ENCODE measurements around the gene ZFP30. TPM values are rescaled to one million over a fixed set of nuclear protein-coding genes. Genes with fewer than 3 reads are reported as not detected.

The ZFP30 gene
- total and polyA plus RNA-seq, 2 donors (not counting 1 experiment from before 2014, with no cell fraction given), result 3.2 to 27.0 TPM

DNA sequence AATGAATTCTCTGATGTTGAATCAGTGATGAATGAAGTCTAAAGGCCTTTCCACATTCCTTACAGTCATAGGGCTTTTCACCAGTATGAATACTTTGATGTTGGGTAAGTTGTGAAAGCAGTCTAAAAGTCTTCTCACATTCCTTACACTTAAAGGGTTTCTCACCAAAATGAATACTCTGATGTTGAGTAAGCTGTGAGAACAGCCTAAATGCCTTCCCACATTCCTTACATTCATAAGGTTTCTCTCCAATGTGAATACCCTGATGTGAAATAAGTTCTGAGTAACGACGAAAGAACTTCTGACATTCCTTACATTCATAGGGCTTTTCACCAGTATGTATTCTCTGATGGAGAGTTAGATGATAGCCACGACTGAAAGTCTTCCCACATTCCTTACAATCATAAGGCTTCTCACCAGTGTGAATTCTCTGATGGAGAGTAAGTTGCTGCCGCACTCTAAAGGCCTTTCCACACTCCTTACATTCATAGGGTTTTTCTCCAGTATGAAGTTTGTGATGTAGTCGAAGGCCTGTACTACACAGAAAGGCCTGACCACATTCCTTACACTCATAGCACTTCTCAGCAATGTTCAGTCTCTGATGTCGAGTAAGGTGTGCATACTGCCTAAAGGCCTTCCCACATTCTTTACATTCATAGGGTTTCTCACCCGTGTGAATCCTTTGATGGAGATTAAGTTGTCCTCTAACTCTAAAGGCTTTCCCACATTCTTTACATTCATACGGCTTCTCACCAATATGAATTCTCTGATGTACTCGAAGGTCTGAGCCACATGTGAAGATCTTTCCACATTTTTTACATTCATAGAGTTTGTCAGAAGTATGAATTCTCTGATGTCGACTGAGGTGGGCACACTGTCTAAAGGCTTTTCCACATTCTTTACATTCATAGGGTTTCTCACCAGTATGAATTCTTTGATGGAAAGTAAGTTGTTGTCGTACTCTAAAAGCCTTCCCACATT lies 19.9 kb downstream of the ZFP30 start:
- H3K27me3 ChIP-seq (replicated peaks in 1 of 4; ENCODE audit: control extremely low read depth in 1 of 4, control insufficient read depth in 3 of 4, insufficient read depth in 4 of 4, low read length in 3 of 4), result no peaks in the 10 kb centered on the region
- Mint-ChIP-seq H3K4me1 (no peaks in the 10 kb centered on the region), H3K9me3 (ENCODE audit: insufficient read depth) (peaks cover 20% of the 10 kb centered on the region), H3K27me3 (no peaks in the 10 kb centered on the region), H3K4me3 (no peak overlapping the region), H3K27ac (no peak overlapping the region)
- H3K36me3 ChIP-seq (replicated peaks in 1 of 2; ENCODE audit: control extremely low read depth in 1 of 2, control insufficient read depth in 1 of 2, extremely low read depth in 1 of 2, insufficient read depth in 2 of 2, low read length in 1 of 2), result peaks cover 10 to 16% of the 10 kb centered on the region in 2 experiments
- H3K4me2 ChIP-seq (replicated peaks; ENCODE audit: low read depth, low read length, poor library complexity, severe bottlenecking), result no peak overlapping the region
- intact Hi-C loops (cut with micrococcal nuclease), result no loop called here
- WGBS (ENCODE audit: insufficient coverage), result 100% methylated on average over 1 of the region's 11 CpGs
- no peak overlapping the region for H2AFZ ChIP-seq (ENCODE audit: insufficient read depth, low read depth, low read length, poor library complexity, severe bottlenecking)
- no peaks in the 10 kb centered on the region for H4K20me1 ChIP-seq (ENCODE audit: control insufficient read depth, insufficient read depth, low read length, poor library complexity, severe bottlenecking)
- CTCF ChIA-PET, result no interaction called here
- no peak overlapping the region for H3K27ac ChIP-seq (ENCODE audit: low read length in 2 of 2)
- H3K4me1 ChIP-seq (ENCODE audit: control insufficient read depth in 2 of 2, insufficient read depth in 2 of 2, low read length in 2 of 2), result no peaks in the 10 kb centered on the region
- no peaks in the 10 kb centered on the region for H3K79me2 ChIP-seq (ENCODE audit: control insufficient read depth, insufficient read depth, low read length)
- H3K4me3 ChIP-seq (ENCODE audit: control extremely low read depth in 1 of 5, extremely low read depth in 1 of 5, insufficient read depth in 1 of 5, low read depth in 2 of 5, low read length in 4 of 5), result no peak overlapping the region
- no peak overlapping the region for H3K9ac ChIP-seq (ENCODE audit: low read length)
- POLR2A ChIA-PET, result no interaction called here
- no peak for ATAC-seq (ENCODE audit: low read depth)
- DNase-seq, result no peak
- TF ChIP-seq, protein P1, sequence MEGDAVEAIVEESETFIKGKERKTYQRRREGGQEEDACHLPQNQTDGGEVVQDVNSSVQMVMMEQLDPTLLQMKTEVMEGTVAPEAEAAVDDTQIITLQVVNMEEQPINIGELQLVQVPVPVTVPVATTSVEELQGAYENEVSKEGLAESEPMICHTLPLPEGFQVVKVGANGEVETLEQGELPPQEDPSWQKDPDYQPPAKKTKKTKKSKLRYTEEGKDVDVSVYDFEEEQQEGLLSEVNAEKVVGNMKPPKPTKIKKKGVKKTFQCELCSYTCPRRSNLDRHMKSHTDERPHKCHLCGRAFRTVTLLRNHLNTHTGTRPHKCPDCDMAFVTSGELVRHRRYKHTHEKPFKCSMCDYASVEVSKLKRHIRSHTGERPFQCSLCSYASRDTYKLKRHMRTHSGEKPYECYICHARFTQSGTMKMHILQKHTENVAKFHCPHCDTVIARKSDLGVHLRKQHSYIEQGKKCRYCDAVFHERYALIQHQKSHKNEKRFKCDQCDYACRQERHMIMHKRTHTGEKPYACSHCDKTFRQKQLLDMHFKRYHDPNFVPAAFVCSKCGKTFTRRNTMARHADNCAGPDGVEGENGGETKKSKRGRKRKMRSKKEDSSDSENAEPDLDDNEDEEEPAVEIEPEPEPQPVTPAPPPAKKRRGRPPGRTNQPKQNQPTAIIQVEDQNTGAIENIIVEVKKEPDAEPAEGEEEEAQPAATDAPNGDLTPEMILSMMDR (IDR thresholded peaks at IDR 0.05), result no peak
- no peak for TF ChIP-seq EZH2 (IDR thresholded peaks at IDR 0.05; ENCODE audit: borderline replicate concordance, insufficient read depth, low read depth, low read length, poor library complexity, severe bottlenecking)
- peaks cover 25 to 75% (median 28%) of the 10 kb centered on the region in 3 donors for H3K9me3 ChIP-seq (ENCODE audit: control extremely low read depth in 1 of 3, control insufficient read depth in 2 of 3, insufficient read depth in 1 of 3, low read length in 2 of 3)

Data from B cell (primary cell).